ENCODE measurements around the gene DOCK3.

Gene DOCK3

GRCh38 chr3:51393134-51393495 is 718.4 kb downstream of the DOCK3 start:
- DNase-seq = no peak

DNA sequence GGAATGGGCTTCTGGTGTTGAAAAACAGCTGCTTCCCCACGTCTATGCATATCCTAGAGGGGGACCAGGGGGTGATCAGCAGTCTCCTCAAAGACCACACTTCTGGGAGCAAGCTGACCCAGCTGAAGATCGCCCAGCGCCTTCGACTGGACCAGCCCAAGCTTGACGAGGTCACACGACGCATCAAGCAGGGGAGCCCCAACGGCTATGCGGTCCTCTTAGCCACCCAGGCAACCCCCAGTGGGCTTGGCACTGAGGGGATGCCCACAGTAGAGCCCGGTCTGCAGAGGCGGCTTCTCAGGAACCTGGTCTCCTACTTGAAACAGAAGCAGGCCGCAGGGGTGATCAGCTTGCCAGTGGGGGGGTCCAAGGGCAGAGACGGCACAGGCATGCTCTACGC is 718.8 kb downstream of the DOCK3 start:
- no peak for DNase-seq

DNA sequence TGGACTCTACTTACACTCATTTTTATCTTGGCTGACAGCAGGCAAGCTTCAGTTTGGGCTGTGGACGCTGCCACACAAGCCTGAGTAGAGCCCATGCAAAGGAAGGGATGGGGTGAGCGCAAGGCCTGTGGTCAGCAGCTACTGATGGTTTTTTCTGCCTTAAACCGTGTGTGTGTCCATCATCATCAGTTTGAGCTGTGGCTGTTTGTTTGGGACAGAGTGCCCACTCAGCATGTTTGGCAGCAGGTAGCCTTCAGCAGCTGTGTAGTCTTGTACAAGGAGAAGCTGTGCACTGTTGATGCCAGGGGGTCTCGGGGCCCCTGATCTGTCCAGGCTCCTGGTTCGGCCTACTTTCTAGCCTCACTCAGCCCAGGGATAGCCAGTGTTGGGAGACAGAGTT is 719.8 kb downstream of the DOCK3 start:
- no peak for DNase-seq

GRCh38 chr3:51395493-51396213 is 720.9 kb downstream of the DOCK3 start:
- no peak for DNase-seq

- DNase-seq = no peak
These were observed 721.7 kb downstream of the DOCK3 start for GRCh38 chr3:51396401-51396800.

- DNase-seq = no peak
These were observed 722.7 kb downstream of the DOCK3 start for GRCh38 chr3:51397392-51397791.

- no peak for DNase-seq
These were observed 724.0 kb downstream of the DOCK3 start for GRCh38 chr3:51398595-51399310.

- DNase-seq = no peak
These were observed 725.4 kb downstream of the DOCK3 start for GRCh38 chr3:51400166-51400565.

DNA sequence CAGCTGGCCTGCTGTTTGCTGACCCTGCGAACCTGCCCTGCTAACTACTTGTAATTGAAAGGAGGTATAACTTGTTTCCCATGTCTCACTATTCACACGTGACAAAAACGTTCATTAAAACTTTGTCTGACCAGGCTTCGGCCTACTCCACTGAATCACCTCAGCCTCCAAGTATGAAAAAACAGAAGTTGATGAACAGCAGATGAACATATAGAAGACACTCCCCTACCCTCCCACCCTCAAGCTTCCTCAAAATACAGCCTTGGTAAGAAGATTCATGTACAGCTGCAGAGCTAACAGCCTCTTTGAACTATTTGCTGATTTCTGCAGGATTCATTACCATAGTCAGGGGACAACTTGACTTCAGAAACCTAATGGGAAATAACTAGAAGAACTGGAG is 727.0 kb downstream of the DOCK3 start:
- DNase-seq = no peak

DNA sequence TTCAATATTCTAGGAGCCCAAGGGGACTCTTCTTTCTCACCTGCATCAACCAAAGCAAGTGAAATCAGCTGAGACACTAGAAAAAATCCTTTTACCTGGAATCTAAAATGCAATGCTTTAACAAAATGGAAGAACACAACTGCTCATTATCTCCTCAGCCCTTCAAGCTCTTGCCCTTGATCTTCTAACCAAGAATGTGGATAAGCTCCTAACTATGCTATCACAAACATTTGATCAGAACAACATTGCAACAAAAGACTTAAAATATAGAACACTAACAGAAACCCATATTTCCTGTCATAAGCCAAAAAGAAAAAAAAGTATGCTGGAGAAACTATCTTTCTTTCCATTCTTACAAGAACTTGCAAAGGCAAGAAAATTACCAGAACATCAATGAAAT is 728.9 kb downstream of the DOCK3 start:
- DNase-seq = no peak

DNA sequence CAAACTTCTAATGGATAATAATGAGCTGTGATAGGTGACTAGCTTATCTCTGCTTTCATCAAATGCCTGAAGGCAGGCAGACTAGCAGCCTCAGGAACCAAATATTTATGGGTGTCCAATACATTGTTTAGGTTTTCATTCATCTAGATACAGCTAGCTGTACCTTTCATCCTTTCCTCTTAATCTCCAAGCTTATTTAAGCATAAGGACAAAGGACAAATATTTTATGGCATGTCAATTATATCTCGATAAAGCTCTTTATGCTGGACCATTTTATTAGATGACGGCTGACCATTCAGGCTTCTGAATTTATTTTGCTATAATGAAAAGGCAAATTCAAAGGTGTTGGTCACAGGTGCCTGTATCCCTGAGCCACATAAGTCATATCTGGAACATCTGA is 733.3 kb downstream of the DOCK3 start:
- DNase-seq = no peak

DNA sequence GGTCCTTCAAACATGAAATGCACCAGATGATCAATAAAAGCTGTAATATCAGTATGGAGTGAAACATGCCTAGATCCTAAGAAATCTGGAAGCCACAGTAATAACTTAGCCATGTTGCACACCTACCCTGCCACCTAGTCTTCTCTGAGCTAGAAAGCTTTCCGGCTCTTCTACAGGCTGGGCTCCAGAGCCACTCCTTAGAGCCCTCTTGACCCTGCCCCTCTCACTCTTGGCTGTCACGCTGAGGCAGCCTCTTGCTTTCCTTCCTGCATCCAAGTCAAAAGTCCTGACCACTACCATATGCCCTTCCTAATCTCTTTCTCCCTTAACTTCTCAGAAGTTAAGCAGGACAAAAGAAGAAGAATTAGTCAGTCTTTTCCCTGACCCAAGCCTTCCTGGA is 734.1 kb downstream of the DOCK3 start:
- no peak for DNase-seq

DNA sequence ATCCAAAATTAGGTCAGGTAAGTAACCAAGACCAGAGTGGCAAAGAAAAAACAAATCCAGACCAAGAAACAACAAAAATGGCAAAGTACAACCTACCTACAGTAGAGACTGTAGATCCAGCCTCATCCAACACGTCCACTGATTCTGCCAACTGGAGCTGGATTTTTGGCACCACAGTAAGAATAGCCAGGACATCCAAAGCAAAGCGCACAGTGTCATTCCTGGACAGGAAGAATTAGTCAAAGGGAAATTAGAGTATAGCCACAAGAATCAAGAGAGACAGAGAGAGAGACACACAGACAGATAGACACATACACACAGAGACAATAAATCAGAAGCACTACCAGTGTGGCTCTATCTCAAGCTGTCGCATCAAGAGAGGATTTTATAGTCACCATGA is 747.5 kb downstream of the DOCK3 start:
- no peak for DNase-seq

- no peak for DNase-seq
These were observed 752.2 kb downstream of the DOCK3 start for GRCh38 chr3:51426921-51427320.

GRCh38 chr3:51429138-51429537 is 754.4 kb downstream of the DOCK3 start:
- no peak for DNase-seq
